Stimulated activated CD4-positive, alpha-beta T cell treated with anti-CD3 and anti-CD28 coated beads, Interleukin-1b, Interleukin-23, amount 100 ng/mL, for 24 hours (primary cell): ENCODE measurements around the gene CAMK1.

Experiments
- DNase-seq, 4 experiments: peaks; one replicate each; pipeline ENCODE4 v3.0.0-alpha.2; 2020; ENCODE audit warnings: low read depth in 4 of 4, low spot score in 1 of 4

CAMK1 gene

DNA sequence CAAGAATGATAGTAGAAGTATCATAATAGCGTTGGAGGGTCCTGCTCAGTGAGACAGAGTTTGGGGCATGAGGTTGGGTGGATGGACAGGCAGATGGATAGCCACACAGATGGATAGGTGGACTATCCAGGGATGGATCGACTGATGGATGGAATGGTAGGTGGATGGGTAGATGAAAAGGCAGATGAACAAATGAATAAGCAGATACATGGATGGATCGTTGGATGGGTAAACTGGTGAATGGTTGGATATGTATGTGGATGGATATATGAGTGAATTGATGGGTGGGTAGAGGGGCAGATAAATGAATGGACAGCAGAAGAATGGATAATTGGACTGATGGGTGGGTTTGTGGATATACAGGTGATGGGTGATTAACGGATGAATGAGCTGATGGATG, 56.6 kb downstream of the CAMK1 start:
- no peak for DNase-seq

DNA sequence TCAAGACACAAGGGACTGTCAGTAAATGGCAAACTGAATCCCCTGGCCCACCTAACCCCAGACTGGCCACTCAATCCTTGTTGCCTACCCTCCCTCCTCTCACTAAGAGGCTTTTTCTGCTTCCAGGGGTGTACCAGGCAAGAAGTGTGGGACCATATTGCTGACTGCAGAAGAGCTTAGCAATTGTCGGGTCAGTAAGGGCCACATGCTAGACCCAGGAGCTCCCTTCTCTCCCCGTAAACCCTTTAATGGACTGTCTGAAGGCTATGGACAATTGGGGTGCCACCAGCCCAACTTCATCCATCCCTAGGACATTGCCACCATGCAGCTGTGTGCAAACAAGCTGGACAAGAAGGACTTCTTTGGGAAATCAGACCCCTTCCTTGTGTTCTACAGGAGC, 57.3 kb downstream of the CAMK1 start:
- no peak for DNase-seq

DNA sequence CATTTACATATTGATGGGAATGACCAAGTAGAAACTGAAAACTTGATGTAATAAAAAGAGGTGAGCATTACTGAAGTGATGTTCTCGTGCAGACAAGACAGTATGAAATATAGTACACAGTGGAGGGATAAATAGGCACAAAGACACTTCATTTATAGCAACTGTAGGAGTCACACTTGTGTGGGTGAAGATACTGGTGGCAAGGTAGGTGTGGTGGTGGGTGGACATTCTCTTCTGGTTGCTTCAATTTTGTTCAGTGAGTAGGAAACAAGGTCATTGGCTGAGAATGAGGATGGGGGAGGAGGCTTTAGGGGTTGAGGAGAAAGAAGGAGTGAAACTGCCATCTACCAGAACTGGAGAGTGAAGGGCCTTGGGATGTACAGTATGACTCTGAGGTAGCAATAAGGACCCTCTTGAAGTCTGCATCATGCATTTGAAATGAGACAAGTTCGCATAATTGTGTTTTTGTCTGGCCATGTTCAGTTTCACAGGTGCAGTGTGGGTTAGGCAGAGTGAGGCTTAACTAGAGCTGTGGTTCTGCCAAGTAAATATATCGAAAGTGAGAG, 59.5 kb downstream of the CAMK1 start:
- DNase-seq: no peak
